GM12891 (cell line): Measurements from ENCODE around the gene RAB11FIP4.

Experiments used
- POLR2A ChIP-seq: IDR thresholded peaks from 2 replicates; pipeline ENCODE4 v1.6.1; 2011; ENCODE audit warnings: low read depth, low read length, control low read depth
- TAF1 ChIP-seq: IDR thresholded peaks from 2 replicates; pipeline ENCODE4 v1.6.1; 2011; ENCODE audit warnings: low read depth, low read length, control low read depth

GRCh38 chr17:31355935-31356334, 35.5 kb upstream of the RAB11FIP4 start:
- no peak for TF ChIP-seq POLR2A
- no peak for TF ChIP-seq TAF1
